Measurements from ENCODE around the gene KCNB1.

- TF ChIP-seq CTCF (conservative IDR thresholded peaks at IDR 0.05 in 1 of 2, IDR thresholded peaks at IDR 0.05 in 1 of 2; ENCODE audit: low read depth in 1 of 2, low read length in 2 of 2) (no peak), EZH2 (IDR thresholded peaks at IDR 0.05; ENCODE audit: low read length, missing control alignments) (no peak)
These were observed 25.4 kb upstream of the KCNB1 start for GRCh38 chr20:49507741-49508434.

Data from fibroblast of lung (primary cell).